Bronchial epithelial cell (primary cell): ENCODE data around the gene EIF4B. TPM values are rescaled to one million over a fixed set of nuclear protein-coding genes. Genes with fewer than 3 reads are reported as not detected.
"Not testable (repeated sequence)": the region's sequence is repeated elsewhere in the genome, so short reads cannot be mapped to it uniquely, and the experiment has no call there.

ENCODE experiments used
- DNase-seq: peaks from one replicate; pipeline ENCODE4 v3.0.0-alpha.2; 2010; ENCODE audit warnings: low read depth
- FAIRE-seq: peaks from 2 replicates; lab custom pipeline; 2011; peaks lifted over from hg19 to GRCh38; lab: Jason Lieb, UNC
- H3K27me3 ChIP-seq: 2 replicates; pipeline ENCODE4 v1.5.1; 2011; ENCODE audit warnings: low read length; ENCODE audit not compliant: control insufficient read depth, insufficient read depth
- H3K36me3 ChIP-seq: 2 replicates; pipeline ENCODE4 v1.5.1; 2011; ENCODE audit warnings: low read length; ENCODE audit not compliant: control insufficient read depth, insufficient read depth
- H3K4me3 ChIP-seq: 2 replicates; pipeline ENCODE4 v1.5.1; 2011; ENCODE audit warnings: mild to moderate bottlenecking, low read depth, low read length, control low read depth
- CTCF ChIP-seq: IDR thresholded peaks from 2 replicates; pipeline ENCODE4 v1.5.1; 2011; ENCODE audit warnings: mild to moderate bottlenecking, moderate library complexity, low read length, control low read depth, inconsistent platforms; ENCODE audit not compliant: insufficient read depth, severe bottlenecking
- total RNA-seq: library from RNA; depleted of rRNA; stranded (reverse); fragments of >200 nt; gene quantifications from 2 replicates; pipeline ENCODE4 v1.2.1, GENCODE V29; 2014

The EIF4B gene
- total RNA-seq, 1 donor from 2014 or later = 2,183 TPM

GRCh38 chr12:52990206-52990605, 16.1 kb upstream of the EIF4B start:
- Histone ChIP-seq H3K36me3 (no peaks in the 10 kb centered on the region), H3K27me3 (no peaks in the 10 kb centered on the region), H3K4me3 (no peak overlapping the region)
- FAIRE-seq = no peak
- TF ChIP-seq CTCF = no peak
- no peak for DNase-seq

- not testable (repeated sequence) for H3K36me3 ChIP-seq, DNase-seq, FAIRE-seq, H3K4me3 ChIP-seq, H3K27me3 ChIP-seq
These were observed 14.0 kb upstream of the EIF4B start for GRCh38 chr12:52992240-52992639.

- TF ChIP-seq CTCF = no peak
- Histone ChIP-seq H3K36me3 (no peaks in the 10 kb centered on the region), H3K4me3 (no peak overlapping the region), H3K27me3 (no peaks in the 10 kb centered on the region)
- FAIRE-seq = no peak
- DNase-seq = peak; percentile 84
These were observed 13.3 kb upstream of the EIF4B start for GRCh38 chr12:52992699-52993557.

GRCh38 chr12:52993558-52993869, 12.7 kb upstream of the EIF4B start:
- Histone ChIP-seq H3K36me3 (no peaks in the 10 kb centered on the region), H3K4me3 (no peak overlapping the region), H3K27me3 (no peaks in the 10 kb centered on the region)
- FAIRE-seq (no peak), DNase-seq (no peak)
- TF ChIP-seq CTCF = no peak

GRCh38 chr12:53004178-53004577, 2.1 kb upstream of the EIF4B start:
- FAIRE-seq (no peak), DNase-seq (peak; percentile 87)
- TF ChIP-seq CTCF = no peak
- Histone ChIP-seq H3K36me3 (no peaks in the 10 kb centered on the region), H3K27me3 (no peaks in the 10 kb centered on the region), H3K4me3 (no peak overlapping the region)

GRCh38 chr12:53004582-53004981, 1.7 kb upstream of the EIF4B start:
- no peak for FAIRE-seq
- no peak overlapping the region for H3K4me3 ChIP-seq

More at GRCh38 chr12:53004582-53004981, 1.7 kb upstream of the EIF4B start:
- Histone ChIP-seq H3K27me3 (no peaks in the 10 kb centered on the region), H3K36me3 (no peaks in the 10 kb centered on the region)
- no peak for TF ChIP-seq CTCF
- no peak for DNase-seq
